NT2/D1 (cell line): ENCODE data around the gene RHOT2.
"Not testable (repeated sequence)": the region's sequence is repeated elsewhere in the genome, so short reads cannot be mapped to it uniquely, and the experiment has no call there.

Experiments used
- SUZ12 ChIP-seq: IDR thresholded peaks from 2 replicates; pipeline ENCODE4 v1.6.1; 2011; ENCODE audit not compliant: insufficient read length, insufficient read depth; ENCODE audit errors: extremely low read depth
- YY1 ChIP-seq: IDR thresholded peaks from 2 replicates; pipeline ENCODE4 v1.6.1; 2011; ENCODE audit not compliant: insufficient read length, insufficient read depth
- ZNF274 ChIP-seq: IDR thresholded peaks from 2 replicates; pipeline ENCODE4 v1.6.1; 2011; ENCODE audit warnings: mild to moderate bottlenecking, low read depth, low read length

DNA sequence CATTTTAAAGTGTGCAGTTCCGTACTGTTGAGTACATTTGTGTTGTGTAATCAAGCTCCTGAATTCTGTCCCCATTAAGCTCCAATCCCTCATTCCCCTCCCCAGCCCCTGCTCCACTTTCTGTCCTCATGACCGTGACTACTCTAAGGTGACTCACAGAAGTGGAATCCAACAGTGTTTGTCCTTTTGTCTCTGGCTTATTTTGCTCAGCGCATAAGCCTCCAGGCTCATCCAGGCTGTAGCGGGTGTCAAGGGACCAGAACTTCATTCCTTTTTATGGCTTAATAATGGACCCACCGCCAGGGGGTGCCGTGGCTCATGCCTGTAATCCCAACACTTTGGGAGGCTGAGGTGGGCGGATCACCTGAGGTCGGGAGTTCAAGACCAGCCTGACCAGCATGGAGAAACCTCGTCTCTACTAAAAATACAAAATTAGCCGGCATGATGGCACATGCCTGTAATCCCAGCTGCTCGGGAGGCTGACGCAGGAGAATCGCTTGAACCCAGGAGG lies 44.9 kb downstream of the RHOT2 start:
- TF ChIP-seq ZNF274, YY1, SUZ12: not testable (repeated sequence)
